ENCODE results near the gene TTC23.

TTC23 gene

GRCh38 chr15:99099661-99100060 is 149.7 kb downstream of the TTC23 start:
- DNase-seq, result no peak

- no peak for DNase-seq
Measured at GRCh38 chr15:99098991-99099390, 150.4 kb downstream of the TTC23 start.

GRCh38 chr15:99098426-99098825 is 151.0 kb downstream of the TTC23 start:
- DNase-seq, result no peak

GRCh38 chr15:99097441-99098410 is 151.7 kb downstream of the TTC23 start:
- DNase-seq, result no peak

- DNase-seq, result no peak
Measured at GRCh38 chr15:99096894-99097426, 152.4 kb downstream of the TTC23 start.

- no peak for DNase-seq
Measured at GRCh38 chr15:99096173-99096893, 153.0 kb downstream of the TTC23 start.

- no peak for DNase-seq
Measured at GRCh38 chr15:99095626-99096025, 153.8 kb downstream of the TTC23 start.

- no peak for DNase-seq
Measured at GRCh38 chr15:99092554-99093172, 156.7 kb downstream of the TTC23 start.

- DNase-seq, result no peak
Measured at GRCh38 chr15:99090938-99091337, 158.4 kb downstream of the TTC23 start.

GRCh38 chr15:99090011-99090699 is 159.2 kb downstream of the TTC23 start:
- no peak for DNase-seq

GRCh38 chr15:99087405-99087943 is 161.9 kb downstream of the TTC23 start:
- DNase-seq, result no peak

GRCh38 chr15:99086327-99086667 is 163.1 kb downstream of the TTC23 start:
- no peak for DNase-seq
